Neuronal stem cell (in vitro differentiated cells): Measurements from ENCODE around the gene POU2AF2.

Experiments used
- DNase-seq: peaks from one replicate; pipeline ENCODE4 v3.0.0-alpha.2; 2013; ENCODE audit warnings: low spot score
- H2AFZ ChIP-seq: one replicate; pipeline ENCODE4 v1.6.1; 2013; ENCODE audit warnings: mild to moderate bottlenecking, low read length, inconsistent platforms
- H2AK5ac ChIP-seq: 2 replicates; pipeline ENCODE4 v1.6.1; 2013; ENCODE audit warnings: low read depth, mild to moderate bottlenecking, inconsistent platforms, low read length, moderate library complexity, mixed read lengths
- H2BK120ac ChIP-seq: 2 replicates; pipeline ENCODE4 v1.6.1; 2013; ENCODE audit warnings: low read depth, mild to moderate bottlenecking, inconsistent platforms, low read length, moderate library complexity, mixed read lengths
- H2BK12ac ChIP-seq: one replicate; pipeline ENCODE4 v1.6.1; 2013; ENCODE audit warnings: low read length, inconsistent platforms
- H2BK15ac ChIP-seq: 2 replicates; pipeline ENCODE4 v1.6.1; 2013; ENCODE audit warnings: mild to moderate bottlenecking, low read length, inconsistent platforms, mixed read lengths
- H2BK5ac ChIP-seq: one replicate; pipeline ENCODE4 v1.6.1; 2013; ENCODE audit warnings: inconsistent platforms, mild to moderate bottlenecking, low read length, moderate library complexity
- H3K14ac ChIP-seq: one replicate; pipeline ENCODE4 v1.6.1; 2013; ENCODE audit warnings: low read length, inconsistent platforms
- H3K18ac ChIP-seq: 2 replicates; pipeline ENCODE4 v1.6.1; 2013; ENCODE audit warnings: low read length, inconsistent platforms
- H3K23ac ChIP-seq: 2 replicates; pipeline ENCODE4 v1.6.1; 2013; ENCODE audit warnings: low read depth, mild to moderate bottlenecking, mixed read lengths, low read length, inconsistent platforms; ENCODE audit not compliant: poor library complexity
- H3K27ac ChIP-seq: replicated peaks from 3 replicates; pipeline ENCODE4 v1.5.1; 2013; ENCODE audit warnings: low read length, inconsistent platforms
- H3K27me3 ChIP-seq, 3 experiments: 2 replicates each; pipeline ENCODE4 v1.6.1; 2013; ENCODE audit warnings: low read length in 3 of 3, mild to moderate bottlenecking in 2 of 3, inconsistent platforms in 1 of 3, low read depth in 1 of 3, mixed read lengths in 1 of 3, moderate library complexity in 1 of 3; ENCODE audit not compliant: control insufficient read depth in 3 of 3, insufficient read depth in 3 of 3
- H3K36me3 ChIP-seq, 2 donors: replicated peaks in 1 of 2; 2 replicates each; pipeline ENCODE4 v1.6.1; 2013; ENCODE audit warnings: low read length in 2 of 2; ENCODE audit not compliant: control insufficient read depth in 2 of 2, insufficient read depth in 2 of 2
- H3K4ac ChIP-seq: 2 replicates; pipeline ENCODE4 v1.6.1; 2013; ENCODE audit warnings: inconsistent platforms, mild to moderate bottlenecking, low read length, moderate library complexity
- H3K4me1 ChIP-seq, 2 donors: 1 replicate in 1 of 2; 2 replicates in 1 of 2; pipeline ENCODE4 v1.6.1; 2013; ENCODE audit warnings: low read length in 2 of 2, low read depth in 1 of 2; ENCODE audit not compliant: control insufficient read depth in 2 of 2, insufficient read depth in 1 of 2
- H3K4me2 ChIP-seq: one replicate; pipeline ENCODE4 v1.6.1; 2013; ENCODE audit warnings: mild to moderate bottlenecking, low read length, inconsistent platforms; ENCODE audit not compliant: insufficient read depth, poor library complexity, severe bottlenecking
- H3K4me3 ChIP-seq, 2 donors: 2 replicates each; pipeline ENCODE4 v1.5.1; 2013; ENCODE audit warnings: low read length in 2 of 2, mild to moderate bottlenecking in 2 of 2, inconsistent platforms in 1 of 2, moderate library complexity in 1 of 2
- H3K79me1 ChIP-seq: one replicate; pipeline ENCODE4 v1.6.1; 2013; ENCODE audit warnings: low read depth, mild to moderate bottlenecking, inconsistent platforms, low read length, moderate library complexity
- H3K9ac ChIP-seq: one replicate; pipeline ENCODE4 v1.6.1; 2013; ENCODE audit warnings: mild to moderate bottlenecking, low read depth, low read length, inconsistent platforms; ENCODE audit not compliant: poor library complexity
- H3K9me3 ChIP-seq, 2 donors: replicated peaks in 1 of 2; 2 replicates each; pipeline versions ENCODE3 to v1.6.1; 2013; ENCODE audit warnings: low read length in 2 of 2, mild to moderate bottlenecking in 2 of 2, inconsistent platforms in 1 of 2, low read depth in 1 of 2, mixed read lengths in 1 of 2, moderate library complexity in 1 of 2; ENCODE audit not compliant: control insufficient read depth in 2 of 2, insufficient read depth in 1 of 2
- H4K8ac ChIP-seq: one replicate; pipeline ENCODE4 v1.6.1; 2013; ENCODE audit warnings: low read depth, mild to moderate bottlenecking, inconsistent platforms, low read length, moderate library complexity
- H4K91ac ChIP-seq: one replicate; pipeline ENCODE4 v1.6.1; 2013; ENCODE audit warnings: low read length, low read depth, mild to moderate bottlenecking, inconsistent platforms; ENCODE audit not compliant: poor library complexity
- WGBS, 2 donors: extraction: QIAGEN DNeasy Blood & Tissue Kit; methylation state at CpG; one replicate each; pipeline ENCODE4 v1.1.7; 2013; ENCODE audit warnings: missing lambda C conversion rate in 2 of 2, mixed read lengths in 1 of 2; ENCODE audit not compliant: insufficient read length in 2 of 2, insufficient replicate concordance in 1 of 2; ENCODE audit errors: extremely low coverage in 2 of 2; 5-methylcytosine and 5-hydroxymethylcytosine counted together

Gene POU2AF2

GRCh38 chr11:111305162-111305802, 59.8 kb downstream of the POU2AF2 start:
- Histone ChIP-seq H3K18ac (no peak overlapping the region), H2BK12ac (no peak overlapping the region), H2AFZ (no peak overlapping the region), H2BK120ac (no peak overlapping the region), H3K23ac (no peak overlapping the region), H3K9ac (no peak overlapping the region), H3K79me1 (no peaks in the 10 kb centered on the region), H3K4ac (no peak overlapping the region), H4K8ac (no peak overlapping the region), H3K27me3 (peaks cover 0 to 41% (median 7%) of the 10 kb centered on the region in 3 experiments), H2BK5ac (no peak overlapping the region), H3K27ac (no peak overlapping the region), H3K9me3 (no peaks in the 10 kb centered on the region), H3K4me1 (no peaks in the 10 kb centered on the region), H3K4me3 (no peak overlapping the region), H3K4me2 (no peak overlapping the region), H2AK5ac (no peak overlapping the region), H3K14ac (no peak overlapping the region), H3K36me3 (no peaks in the 10 kb centered on the region), H2BK15ac (no peak overlapping the region), H4K91ac (no peak overlapping the region)
- DNase-seq, result no peak
- no CpG with 5 or more reads among the region's 5 CpGs for WGBS, 2 donors

GRCh38 chr11:111305876-111306275, 60.4 kb downstream of the POU2AF2 start:
- Histone ChIP-seq H2BK120ac (no peak overlapping the region), H3K4me3 (no peak overlapping the region), H2AFZ (no peak overlapping the region), H3K18ac (no peak overlapping the region), H3K36me3 (no peaks in the 10 kb centered on the region), H3K14ac (no peak overlapping the region), H2BK5ac (no peak overlapping the region), H3K27me3 (peaks cover 0 to 35% (median 3%) of the 10 kb centered on the region in 3 experiments), H3K23ac (no peak overlapping the region), H3K4me1 (no peaks in the 10 kb centered on the region), H3K9me3 (no peaks in the 10 kb centered on the region), H3K27ac (no peak overlapping the region), H3K4me2 (no peak overlapping the region), H4K8ac (no peak overlapping the region), H4K91ac (no peak overlapping the region), H3K9ac (no peak overlapping the region), H2BK15ac (no peak overlapping the region), H3K79me1 (no peaks in the 10 kb centered on the region), H2AK5ac (no peak overlapping the region), H2BK12ac (no peak overlapping the region), H3K4ac (no peak overlapping the region)
- WGBS, 2 donors, result no CpG with 5 or more reads among the region's 4 CpGs
- DNase-seq, result no peak

GRCh38 chr11:111306321-111306720, 60.8 kb downstream of the POU2AF2 start:
- WGBS, 2 donors, result no CpG with 5 or more reads among the region's 5 CpGs
- H3K4me3 ChIP-seq, result no peak overlapping the region
- no peak overlapping the region for H4K91ac ChIP-seq
- H3K4ac ChIP-seq, result no peak overlapping the region
- H2BK5ac ChIP-seq, result no peak overlapping the region
- no peak overlapping the region for H3K18ac ChIP-seq
- peaks cover 0 to 30% (median 1%) of the 10 kb centered on the region in 3 experiments for H3K27me3 ChIP-seq
- H3K4me1 ChIP-seq, result no peaks in the 10 kb centered on the region
- H2BK120ac ChIP-seq, result no peak overlapping the region
- H2BK15ac ChIP-seq, result no peak overlapping the region
- no peak overlapping the region for H2BK12ac ChIP-seq
- no peak overlapping the region for H3K27ac ChIP-seq
- H3K9me3 ChIP-seq, result no peaks in the 10 kb centered on the region
- H3K23ac ChIP-seq, result no peak overlapping the region
- no peak for DNase-seq
- no peaks in the 10 kb centered on the region for H3K36me3 ChIP-seq
- H3K14ac ChIP-seq, result no peak overlapping the region
- no peak overlapping the region for H2AK5ac ChIP-seq
- no peak overlapping the region for H3K4me2 ChIP-seq
- H4K8ac ChIP-seq, result no peak overlapping the region
- no peak overlapping the region for H3K9ac ChIP-seq
- no peak overlapping the region for H2AFZ ChIP-seq
- no peaks in the 10 kb centered on the region for H3K79me1 ChIP-seq

- Histone ChIP-seq H3K9me3 (no peaks in the 10 kb centered on the region), H2BK15ac (no peak overlapping the region), H4K91ac (no peak overlapping the region), H2BK12ac (no peak overlapping the region), H2BK5ac (no peak overlapping the region), H3K4me3 (no peak overlapping the region), H3K18ac (no peak overlapping the region), H2AFZ (no peak overlapping the region), H3K4ac (no peak overlapping the region), H4K8ac (no peak overlapping the region), H3K27me3 (peaks cover 0 to 18% (median 0%) of the 10 kb centered on the region in 3 experiments), H3K14ac (no peak overlapping the region), H3K23ac (no peak overlapping the region), H3K79me1 (no peaks in the 10 kb centered on the region), H3K27ac (no peak overlapping the region), H3K4me2 (no peak overlapping the region), H2AK5ac (no peak overlapping the region), H2BK120ac (no peak overlapping the region), H3K36me3 (no peaks in the 10 kb centered on the region), H3K4me1 (no peaks in the 10 kb centered on the region), H3K9ac (no peak overlapping the region)
- WGBS, 2 donors, result no CpG with 5 or more reads among the region's 3 CpGs
- no peak for DNase-seq
Observed at GRCh38 chr11:111307472-111308108, 62.1 kb downstream of the POU2AF2 start.
